Activated CD8-positive, alpha-beta T cell treated with anti-CD3 and anti-CD28 coated beads for 36 hours (primary cell): ENCODE measurements around the gene NT5DC1. TPM values are rescaled to one million over a fixed set of nuclear protein-coding genes. Genes with fewer than 3 reads are reported as not detected.
"Not testable (repeated sequence)": the region's sequence is repeated elsewhere in the genome, so short reads cannot be mapped to it uniquely, and the experiment has no call there.

Experiments
- ATAC-seq: fragments of 200-7000 bp; cut with Tn5 transposase; one replicate; pipeline ENCODE4 v1.10.0; 2021; ENCODE audit warnings: mild to moderate bottlenecking, moderate library complexity
- CTCF ChIA-PET: fragments of 350-600 bp; sonication (Branson Sonifier 250); formaldehyde crosslinking; loops from one replicate; lab custom pipeline; 2021; ENCODE audit warnings: antibody characterized with exemption; lab: Charles Lee
- POLR2A ChIA-PET: fragments of 350-600 bp; sonication (Branson Sonifier 250); formaldehyde crosslinking; loops from one replicate; lab custom pipeline; 2021; ENCODE audit warnings: antibody characterized with exemption; lab: Charles Lee
- DNase-seq: peaks from one replicate; pipeline ENCODE4 v3.0.0-alpha.2; 2020
- H3K27ac Mint-ChIP-seq: one replicate; pipeline ENCODE4 v1.8.0; 2021; ENCODE audit warnings: mild to moderate bottlenecking, mixed read lengths
- H3K27me3 Mint-ChIP-seq: one replicate; pipeline ENCODE4 v1.8.0; 2021; ENCODE audit warnings: mixed read lengths
- H3K36me3 Mint-ChIP-seq: one replicate; pipeline ENCODE4 v1.8.0; 2021; ENCODE audit warnings: low read depth, mixed read lengths
- H3K4me1 Mint-ChIP-seq: one replicate; pipeline ENCODE4 v1.8.0; 2021; ENCODE audit warnings: low read depth, mixed read lengths
- H3K4me3 Mint-ChIP-seq: one replicate; pipeline ENCODE4 v1.8.0; 2021; ENCODE audit warnings: mild to moderate bottlenecking, moderate library complexity, mixed read lengths
- H3K9me3 Mint-ChIP-seq: one replicate; pipeline ENCODE4 v1.8.0; 2021; ENCODE audit warnings: mixed read lengths
- CTCF ChIP-seq: fragments of 200-600 bp; IDR thresholded peaks from one replicate; pipeline ENCODE4 v1.8.0; 2022; ENCODE audit warnings: antibody characterized with exemption, mild to moderate bottlenecking
- intact Hi-C: fragments of 100-400 bp; cut with micrococcal nuclease; formaldehyde crosslinking; loops from one replicate; pipeline ENCODE4 v1.10.0; 2022
- total RNA-seq, 2 experiments: library from RNA; stranded (reverse); gene quantifications; one replicate each; pipeline ENCODE4 v1.2.3, GENCODE V29; 2021

NT5DC1 gene
- total RNA-seq, 2 experiments from 2014 or later: 47.8 to 53.3 TPM

- Mint-ChIP-seq H3K36me3 (peaks cover 12% of the 10 kb centered on the region), H3K4me1 (peaks cover 11% of the 10 kb centered on the region), H3K4me3 (no peak overlapping the region), H3K27ac (no peak overlapping the region), H3K27me3 (no peaks in the 10 kb centered on the region), H3K9me3 (no peaks in the 10 kb centered on the region)
- TF ChIP-seq CTCF: no peak
- POLR2A ChIA-PET: no interaction called here
- CTCF ChIA-PET: no interaction called here
- DNase-seq: no peak
- intact Hi-C loops: loop anchor here (10.0 kb wide), 1 partner anchor 282 kb away; no protein-coding TSS in a partner anchor
- no peak for ATAC-seq
These were observed 182.5 kb downstream of the NT5DC1 start for GRCh38 chr6:116283191-116283590.

- H3K27ac Mint-ChIP-seq, CTCF ChIA-PET, H3K36me3 Mint-ChIP-seq, POLR2A ChIA-PET, H3K27me3 Mint-ChIP-seq, H3K9me3 Mint-ChIP-seq, DNase-seq, ATAC-seq, H3K4me3 Mint-ChIP-seq: not testable (repeated sequence)
- peaks cover 11% of the 10 kb centered on the region for H3K4me1 Mint-ChIP-seq
- intact Hi-C loops: loop anchor here (10.0 kb wide), 1 partner anchor 280 kb away; no protein-coding TSS in a partner anchor
These were observed 184.3 kb downstream of the NT5DC1 start for GRCh38 chr6:116284984-116285383.

GRCh38 chr6:116286773-116287358 lies 186.2 kb downstream of the NT5DC1 start:
- DNase-seq (no peak), ATAC-seq (no peak)
- Mint-ChIP-seq H3K36me3 (no peaks in the 10 kb centered on the region), H3K4me1 (no peaks in the 10 kb centered on the region), H3K9me3 (no peaks in the 10 kb centered on the region), H3K4me3 (no peak overlapping the region), H3K27ac (no peak overlapping the region), H3K27me3 (no peaks in the 10 kb centered on the region)
- POLR2A ChIA-PET: no interaction called here
- intact Hi-C loops: loop anchor here (1.0 to 10.0 kb wide), 2 partner anchors 245 to 278 kb away; no protein-coding TSS in a partner anchor
- CTCF ChIA-PET: interaction anchor here (0.6 to 3.5 kb wide), 45 partner anchors 9 to 362 kb away, joined by 3 to 69 read pairs (median 5); partner anchors contain the start of genes RWDD1 and TSPYL1
- no peak for TF ChIP-seq CTCF

DNA sequence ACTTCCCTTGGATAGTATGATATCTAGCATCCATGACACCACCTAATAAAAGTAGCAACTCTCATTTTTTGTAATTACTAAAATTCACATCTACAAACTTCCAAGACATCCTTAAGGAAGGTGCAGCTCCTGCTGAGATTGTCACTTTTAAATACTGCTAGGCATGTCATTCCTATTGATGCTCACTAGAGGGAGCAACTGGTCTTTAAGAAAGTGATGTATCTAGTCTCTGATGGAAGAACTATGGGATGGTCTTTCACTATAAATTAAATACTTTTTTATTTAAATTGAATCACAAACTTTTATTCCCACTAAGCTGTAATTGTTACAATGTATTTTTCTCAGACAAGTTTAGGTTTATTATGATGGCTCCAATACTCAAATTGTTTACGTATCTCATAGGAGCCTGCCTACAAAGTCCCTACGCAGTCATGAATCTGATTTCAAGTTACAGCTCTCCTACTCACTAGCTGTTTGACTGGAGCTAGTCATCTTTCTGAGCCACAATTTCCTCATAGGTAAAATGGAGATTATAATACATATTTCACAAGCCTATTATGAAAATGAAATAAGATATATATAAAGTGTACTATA lies 187.1 kb downstream of the NT5DC1 start:
- H3K9me3 Mint-ChIP-seq: no peaks in the 10 kb centered on the region
- H3K4me3 Mint-ChIP-seq: no peak overlapping the region
- no peak for DNase-seq
- H3K4me1 Mint-ChIP-seq: no peaks in the 10 kb centered on the region
- H3K36me3 Mint-ChIP-seq: no peaks in the 10 kb centered on the region
- peak; percentile 95 for TF ChIP-seq CTCF
- no peaks in the 10 kb centered on the region for H3K27me3 Mint-ChIP-seq
- intact Hi-C loops: loop anchor here (1.0 to 10.0 kb wide), 2 partner anchors 245 to 277 kb away; no protein-coding TSS in a partner anchor
- no peak overlapping the region for H3K27ac Mint-ChIP-seq
- ChIA-PET CTCF (interaction anchor here (0.6 to 3.5 kb wide), 65 partner anchors 9 to 361 kb away, joined by 3 to 69 read pairs (median 4); partner anchors contain the start of genes RWDD1 and TSPYL1), POLR2A (interaction anchor here (0.6 to 1.4 kb wide), 2 partner anchors 8 to 126 kb away, joined by 4 read pairs; partner anchors contain the start of gene TSPYL1)
- peak; percentile 80 for ATAC-seq

GRCh38 chr6:116289876-116290275 lies 189.2 kb downstream of the NT5DC1 start:
- no peaks in the 10 kb centered on the region for H3K36me3 Mint-ChIP-seq
- H3K27me3 Mint-ChIP-seq: no peaks in the 10 kb centered on the region
- H3K4me3 Mint-ChIP-seq: no peak overlapping the region
- no peak overlapping the region for H3K27ac Mint-ChIP-seq
- intact Hi-C loops: loop anchor here (10.0 kb wide), 1 partner anchor 275 kb away; no protein-coding TSS in a partner anchor
- no peak for TF ChIP-seq CTCF
- POLR2A ChIA-PET: no interaction called here
- no peak for ATAC-seq
- DNase-seq: no peak
- no peaks in the 10 kb centered on the region for H3K9me3 Mint-ChIP-seq
- CTCF ChIA-PET: interaction anchor here (1.0 to 3.5 kb wide), 4 partner anchors 12 to 271 kb away, joined by 3 to 69 read pairs (median 15); partner anchors contain the start of gene TSPYL1
- no peaks in the 10 kb centered on the region for H3K4me1 Mint-ChIP-seq
